Neural cell (in vitro differentiated cells): ENCODE measurements around the gene TEDC2. TPM values are rescaled to one million over a fixed set of nuclear protein-coding genes. Genes with fewer than 3 reads are reported as not detected.

ENCODE experiments used
- H2AFZ ChIP-seq: fragments of 200-600, 300-800 bp; sonication (generic), shearing (Covaris generic); 2 replicates; pipeline ENCODE4 v1.6.0; 2014; ENCODE audit warnings: low read depth, mild to moderate bottlenecking, antibody characterized with exemption, low read length, moderate library complexity
- H3F3A ChIP-seq: fragments of 200-600 bp; shearing (Covaris generic); 2 replicates; pipeline ENCODE4 v1.6.1; 2016; ENCODE audit warnings: mild to moderate bottlenecking, moderate library complexity, mixed read lengths, antibody characterized with exemption, low read length; ENCODE audit not compliant: insufficient read depth, poor library complexity, severe bottlenecking
- H3K27ac ChIP-seq: fragments of 200-600, 300-800 bp; sonication (generic), shearing (Covaris generic); 2 replicates; pipeline ENCODE4 v1.5.1; 2014; ENCODE audit warnings: mild to moderate bottlenecking, low read length, moderate library complexity
- H3K27me3 ChIP-seq: fragments of 300-800, 200-600 bp; sonication (generic), shearing (Covaris generic); 2 replicates; pipeline ENCODE4 v1.6.0; 2014; ENCODE audit warnings: mild to moderate bottlenecking, low read depth, low read length, moderate library complexity; ENCODE audit not compliant: insufficient read depth
- H3K36me3 ChIP-seq: fragments of 300-800, 200-600 bp; sonication (generic), shearing (Covaris generic); 2 replicates; pipeline ENCODE4 v1.5.1; 2014; ENCODE audit warnings: mild to moderate bottlenecking, antibody characterized with exemption, low read length, moderate library complexity; ENCODE audit not compliant: insufficient read depth
- H3K4me2 ChIP-seq: fragments of 300-800, 200-600 bp; sonication (generic), shearing (Covaris generic); 2 replicates; pipeline ENCODE4 v1.6.0; 2014; ENCODE audit warnings: mild to moderate bottlenecking, low read length
- H3K4me3 ChIP-seq: fragments of 300-800, 200-600 bp; sonication (generic), shearing (Covaris generic); 2 replicates; pipeline ENCODE4 v1.5.1; 2014; ENCODE audit warnings: mild to moderate bottlenecking, low read length, moderate library complexity
- H3K79me2 ChIP-seq: fragments of 200-600 bp; shearing (Covaris generic); replicated peaks from 2 replicates; pipeline ENCODE4 v1.6.0; 2014; ENCODE audit warnings: mild to moderate bottlenecking, low read length, moderate library complexity; ENCODE audit not compliant: insufficient read depth
- H3K9ac ChIP-seq: fragments of 300-800, 200-600 bp; sonication (generic), shearing (Covaris generic); 2 replicates; pipeline ENCODE4 v1.6.1; 2016; ENCODE audit warnings: mild to moderate bottlenecking, low read length, mixed read lengths
- H3K9me2 ChIP-seq: fragments of 200-600 bp; shearing (Covaris generic); 2 replicates; pipeline ENCODE4 v1.6.1; 2016; ENCODE audit warnings: mild to moderate bottlenecking, low read length, mixed read lengths; ENCODE audit not compliant: insufficient read depth
- H3K9me3 ChIP-seq: fragments of 200-600, 300-800 bp; sonication (generic), shearing (Covaris generic); 2 replicates; pipeline ENCODE4 v1.6.1; 2016; ENCODE audit warnings: mild to moderate bottlenecking, mixed run types, low read length, moderate library complexity, mixed read lengths
- H4K20me1 ChIP-seq: fragments of 200-600 bp; shearing (Covaris generic); 2 replicates; pipeline ENCODE4 v1.6.1; 2016; ENCODE audit warnings: mild to moderate bottlenecking, mixed run types; ENCODE audit not compliant: insufficient read depth
- CTCF ChIP-seq: fragments of 450-650 bp; IDR thresholded peaks from 2 replicates; pipeline ENCODE4 v1.5.1; 2014; ENCODE audit warnings: antibody characterized with exemption, mild to moderate bottlenecking, moderate library complexity; ENCODE audit not compliant: poor library complexity, severe bottlenecking
- EP300 ChIP-seq: fragments of 450-650 bp; conservative IDR thresholded peaks from 2 replicates; pipeline ENCODE4 v1.6.1; 2014; ENCODE audit warnings: antibody characterized with exemption, mild to moderate bottlenecking, moderate library complexity; ENCODE audit not compliant: poor library complexity, severe bottlenecking
- EZH2 ChIP-seq: fragments of 200-600, 300-800 bp; shearing (Covaris generic), sonication (generic); IDR thresholded peaks from 2 replicates; pipeline ENCODE4 v1.6.1; 2014; ENCODE audit warnings: antibody characterized with exemption, low read length, borderline replicate concordance, mild to moderate bottlenecking; ENCODE audit not compliant: insufficient read depth, poor library complexity, severe bottlenecking
- MXI1 ChIP-seq: fragments of 450-650 bp; conservative IDR thresholded peaks from 2 replicates; pipeline ENCODE4 v1.6.1; 2014; ENCODE audit warnings: antibody characterized with exemption, mild to moderate bottlenecking; ENCODE audit not compliant: poor library complexity, severe bottlenecking
- POLR2AphosphoS5 ChIP-seq: IDR thresholded peaks from 2 replicates; pipeline ENCODE4 v1.6.1; 2012
- RAD21 ChIP-seq: fragments of 450-650 bp; conservative IDR thresholded peaks from 2 replicates; pipeline ENCODE4 v1.6.1; 2014; ENCODE audit warnings: antibody characterized with exemption, mild to moderate bottlenecking, moderate library complexity
- REST ChIP-seq: IDR thresholded peaks from 2 replicates; pipeline ENCODE4 v1.6.1; 2012; ENCODE audit warnings: borderline replicate concordance
- SMC3 ChIP-seq: fragments of 450-650 bp; conservative IDR thresholded peaks from 2 replicates; pipeline ENCODE4 v1.6.1; 2014; ENCODE audit warnings: antibody characterized with exemption, mild to moderate bottlenecking, moderate library complexity; ENCODE audit not compliant: poor library complexity
- TAF1 ChIP-seq: IDR thresholded peaks from 2 replicates; pipeline ENCODE4 v1.6.1; 2012; ENCODE audit warnings: low read depth
- polyA plus RNA-seq: library from polyadenylated mRNA; depleted of rRNA; stranded (reverse); fragments of >200 nt; gene quantifications from 2 replicates; pipeline ENCODE4 v1.2.3, GENCODE V29; 2014

TEDC2 gene
- polyA plus RNA-seq, 1 donor from 2014 or later, result 31.5 TPM

GRCh38 chr16:2505695-2506094 is 45.8 kb downstream of the TEDC2 start:
- no peaks in the 10 kb centered on the region for H3K36me3 ChIP-seq
- no peak for TF ChIP-seq SMC3
- H3K4me2 ChIP-seq, result no peak overlapping the region
- no peak overlapping the region for H2AFZ ChIP-seq
- no peaks in the 10 kb centered on the region for H3K27me3 ChIP-seq
- no peaks in the 10 kb centered on the region for H3K9me2 ChIP-seq
- H3F3A ChIP-seq, result no peaks in the 10 kb centered on the region
- no peak overlapping the region for H3K9ac ChIP-seq
- H4K20me1 ChIP-seq, result no peaks in the 10 kb centered on the region
- H3K27ac ChIP-seq, result no peak overlapping the region
- H3K4me3 ChIP-seq, result no peak overlapping the region
- H3K9me3 ChIP-seq, result no peaks in the 10 kb centered on the region
- no peaks in the 10 kb centered on the region for H3K79me2 ChIP-seq

GRCh38 chr16:2507052-2507659 is 47.2 kb downstream of the TEDC2 start:
- Histone ChIP-seq H3K36me3 (no peaks in the 10 kb centered on the region), H3K79me2 (no peaks in the 10 kb centered on the region), H3F3A (no peaks in the 10 kb centered on the region), H3K9ac (no peak overlapping the region), H3K9me3 (no peaks in the 10 kb centered on the region), H4K20me1 (no peaks in the 10 kb centered on the region), H2AFZ (no peak overlapping the region), H3K9me2 (no peaks in the 10 kb centered on the region), H3K4me2 (no peak overlapping the region), H3K27me3 (no peaks in the 10 kb centered on the region), H3K4me3 (no peak overlapping the region), H3K27ac (no peak overlapping the region)
- no peak for TF ChIP-seq SMC3
- no peak for TF ChIP-seq REST
- TF ChIP-seq RAD21, result no peak
- TF ChIP-seq EZH2, result no peak
- TF ChIP-seq POLR2AphosphoS5, result no peak
- TF ChIP-seq TAF1, result no peak
- no peak for TF ChIP-seq MXI1
- no peak for TF ChIP-seq EP300
- no peak for TF ChIP-seq CTCF

- no peak overlapping the region for H3K9ac ChIP-seq
- TF ChIP-seq EZH2 (no peak), MXI1 (no peak), CTCF (no peak), EP300 (no peak), POLR2AphosphoS5 (no peak), REST (no peak), RAD21 (no peak), SMC3 (no peak), TAF1 (no peak)
- no peaks in the 10 kb centered on the region for H3K9me2 ChIP-seq
- H3K27me3 ChIP-seq, result no peaks in the 10 kb centered on the region
- no peaks in the 10 kb centered on the region for H3K36me3 ChIP-seq
- H3K27ac ChIP-seq, result no peak overlapping the region
- H4K20me1 ChIP-seq, result no peaks in the 10 kb centered on the region
- H3K9me3 ChIP-seq, result no peaks in the 10 kb centered on the region
- H2AFZ ChIP-seq, result no peak overlapping the region
- no peak overlapping the region for H3K4me2 ChIP-seq
- no peaks in the 10 kb centered on the region for H3K79me2 ChIP-seq
- H3F3A ChIP-seq, result no peaks in the 10 kb centered on the region
- H3K4me3 ChIP-seq, result no peak overlapping the region
These were observed 47.8 kb downstream of the TEDC2 start for GRCh38 chr16:2507665-2508064.
